Measurements from ENCODE around the gene SYT1.

Gene SYT1

GRCh38 chr12:79183003-79183402 lies 318.4 kb downstream of the SYT1 start:
- no peak for TF ChIP-seq ZNF843 (tag by site-specific recombination; IDR thresholded peaks at IDR 0.05)
- no peak for TF ChIP-seq ZNF426 (tag by site-specific recombination; IDR thresholded peaks at IDR 0.05)
- TF ChIP-seq, protein P1, sequence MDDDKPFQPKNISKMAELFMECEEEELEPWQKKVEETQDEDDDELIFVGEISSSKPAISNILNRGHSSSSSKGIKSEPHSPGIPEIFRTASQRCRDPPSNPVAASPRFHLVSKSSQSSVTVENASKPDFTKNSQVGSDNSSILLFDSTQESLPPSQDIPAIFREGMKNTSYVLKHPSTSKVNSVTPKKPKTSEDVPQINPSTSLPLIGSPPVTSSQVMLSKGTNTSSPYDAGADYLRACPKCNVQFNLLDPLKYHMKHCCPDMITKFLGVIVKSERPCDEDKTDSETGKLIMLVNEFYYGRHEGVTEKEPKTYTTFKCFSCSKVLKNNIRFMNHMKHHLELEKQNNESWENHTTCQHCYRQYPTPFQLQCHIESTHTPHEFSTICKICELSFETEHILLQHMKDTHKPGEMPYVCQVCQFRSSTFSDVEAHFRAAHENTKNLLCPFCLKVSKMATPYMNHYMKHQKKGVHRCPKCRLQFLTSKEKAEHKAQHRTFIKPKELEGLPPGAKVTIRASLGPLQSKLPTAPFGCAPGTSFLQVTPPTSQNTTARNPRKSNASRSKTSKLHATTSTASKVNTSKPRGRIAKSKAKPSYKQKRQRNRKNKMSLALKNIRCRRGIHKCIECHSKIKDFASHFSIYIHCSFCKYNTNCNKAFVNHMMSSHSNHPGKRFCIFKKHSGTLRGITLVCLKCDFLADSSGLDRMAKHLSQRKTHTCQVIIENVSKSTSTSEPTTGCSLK (tag by site-specific recombination; IDR thresholded peaks at IDR 0.05) = no peak
- Histone ChIP-seq H3K9me3 (ENCODE audit: control insufficient read depth, insufficient read depth, low read depth, low read length) (no peaks in the 10 kb centered on the region), H3K36me3 (ENCODE audit: control insufficient read depth in 2 of 2, insufficient read depth in 1 of 2, low read length in 2 of 2) (no peaks in the 10 kb centered on the region), H3K27ac (ENCODE audit: extremely low read depth, low read depth, low read length) (no peak overlapping the region), H3K4me1 (ENCODE audit: control insufficient read depth, insufficient read depth, low read length) (no peaks in the 10 kb centered on the region), H3K4me3 (ENCODE audit: low read depth, low read length) (no peak overlapping the region)
- ChIA-PET POLR2A (no interaction called here), CTCF (no interaction called here)

GRCh38 chr12:79183926-79184325 lies 319.4 kb downstream of the SYT1 start:
- Histone ChIP-seq H3K27ac (ENCODE audit: extremely low read depth, low read depth, low read length) (no peak overlapping the region), H3K4me3 (ENCODE audit: low read depth, low read length) (no peak overlapping the region), H3K4me1 (ENCODE audit: control insufficient read depth, insufficient read depth, low read length) (no peaks in the 10 kb centered on the region), H3K36me3 (ENCODE audit: control insufficient read depth in 2 of 2, insufficient read depth in 1 of 2, low read length in 2 of 2) (no peaks in the 10 kb centered on the region), H3K9me3 (ENCODE audit: control insufficient read depth, insufficient read depth, low read depth, low read length) (no peaks in the 10 kb centered on the region)
- ChIA-PET POLR2A (no interaction called here), CTCF (interaction anchor here (0.8 kb wide), 1 partner anchor 10 kb away, joined by 3 read pairs; no protein-coding TSS in a partner anchor)
- TF ChIP-seq ZNF148 (tag by site-specific recombination; IDR thresholded peaks at IDR 0.05; ENCODE audit: borderline replicate concordance) (no peak), ZNF423 (tag by site-specific recombination; IDR thresholded peaks at IDR 0.05) (no peak), ZNF132 (tag by site-specific recombination; IDR thresholded peaks at IDR 0.05; ENCODE audit: borderline replicate concordance) (no peak), KLF16 (tag by site-specific recombination; IDR thresholded peaks at IDR 0.05) (no peak), ZNF610 (tag by site-specific recombination; IDR thresholded peaks at IDR 0.05; ENCODE audit: borderline replicate concordance) (no peak)
- TF ChIP-seq, protein P2, sequence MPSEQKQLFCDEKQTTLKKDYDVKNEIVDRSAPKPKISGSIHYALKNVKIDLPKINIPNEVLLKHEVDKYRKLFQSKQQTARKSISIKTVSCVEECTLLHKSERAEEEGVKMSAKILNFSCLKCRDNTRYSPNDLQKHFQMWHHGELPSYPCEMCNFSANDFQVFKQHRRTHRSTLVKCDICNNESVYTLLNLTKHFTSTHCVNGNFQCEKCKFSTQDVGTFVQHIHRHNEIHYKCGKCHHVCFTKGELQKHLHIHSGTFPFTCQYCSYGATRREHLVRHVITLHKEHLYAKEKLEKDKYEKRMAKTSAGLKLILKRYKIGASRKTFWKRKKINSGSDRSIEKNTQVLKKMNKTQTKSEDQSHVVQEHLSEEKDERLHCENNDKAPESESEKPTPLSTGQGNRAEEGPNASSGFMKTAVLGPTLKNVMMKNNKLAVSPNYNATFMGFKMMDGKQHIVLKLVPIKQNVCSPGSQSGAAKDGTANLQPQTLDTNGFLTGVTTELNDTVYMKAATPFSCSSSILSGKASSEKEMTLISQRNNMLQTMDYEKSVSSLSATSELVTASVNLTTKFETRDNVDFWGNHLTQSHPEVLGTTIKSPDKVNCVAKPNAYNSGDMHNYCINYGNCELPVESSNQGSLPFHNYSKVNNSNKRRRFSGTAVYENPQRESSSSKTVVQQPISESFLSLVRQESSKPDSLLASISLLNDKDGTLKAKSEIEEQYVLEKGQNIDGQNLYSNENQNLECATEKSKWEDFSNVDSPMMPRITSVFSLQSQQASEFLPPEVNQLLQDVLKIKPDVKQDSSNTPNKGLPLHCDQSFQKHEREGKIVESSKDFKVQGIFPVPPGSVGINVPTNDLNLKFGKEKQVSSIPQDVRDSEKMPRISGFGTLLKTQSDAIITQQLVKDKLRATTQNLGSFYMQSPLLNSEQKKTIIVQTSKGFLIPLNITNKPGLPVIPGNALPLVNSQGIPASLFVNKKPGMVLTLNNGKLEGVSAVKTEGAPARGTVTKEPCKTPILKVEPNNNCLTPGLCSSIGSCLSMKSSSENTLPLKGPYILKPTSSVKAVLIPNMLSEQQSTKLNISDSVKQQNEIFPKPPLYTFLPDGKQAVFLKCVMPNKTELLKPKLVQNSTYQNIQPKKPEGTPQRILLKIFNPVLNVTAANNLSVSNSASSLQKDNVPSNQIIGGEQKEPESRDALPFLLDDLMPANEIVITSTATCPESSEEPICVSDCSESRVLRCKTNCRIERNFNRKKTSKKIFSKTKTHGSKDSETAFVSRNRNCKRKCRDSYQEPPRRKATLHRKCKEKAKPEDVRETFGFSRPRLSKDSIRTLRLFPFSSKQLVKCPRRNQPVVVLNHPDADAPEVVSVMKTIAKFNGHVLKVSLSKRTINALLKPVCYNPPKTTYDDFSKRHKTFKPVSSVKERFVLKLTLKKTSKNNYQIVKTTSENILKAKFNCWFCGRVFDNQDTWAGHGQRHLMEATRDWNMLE (tag by site-specific recombination; conservative IDR thresholded peaks at IDR 0.05; ENCODE audit: low read depth) = no peak

DNA sequence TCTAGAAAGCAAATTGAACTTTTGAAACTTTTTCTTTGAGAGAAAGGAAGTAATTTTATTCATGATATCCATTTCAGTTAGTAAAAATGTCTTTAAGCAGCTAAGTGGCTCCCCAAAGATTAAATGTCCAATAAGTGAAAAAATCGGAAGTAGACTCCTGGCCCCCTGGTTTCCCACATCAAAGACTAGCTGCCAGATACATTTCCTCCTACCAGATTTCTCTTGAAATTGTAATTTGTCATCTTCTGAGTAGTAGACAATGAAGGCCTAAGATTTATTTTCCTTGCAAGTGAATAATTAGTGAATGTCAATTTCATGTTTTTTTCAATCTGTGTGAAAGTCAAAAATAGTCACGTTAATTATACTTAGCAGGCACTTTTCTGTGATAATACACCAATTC lies 321.9 kb downstream of the SYT1 start:
- H3K36me3 ChIP-seq (ENCODE audit: control insufficient read depth in 2 of 2, insufficient read depth in 1 of 2, low read length in 2 of 2) = no peaks in the 10 kb centered on the region
- POLR2A ChIA-PET = no interaction called here
- no peak overlapping the region for H3K4me3 ChIP-seq (ENCODE audit: low read depth, low read length)
- H3K9me3 ChIP-seq (ENCODE audit: control insufficient read depth, insufficient read depth, low read depth, low read length) = no peaks in the 10 kb centered on the region
- no peaks in the 10 kb centered on the region for H3K4me1 ChIP-seq (ENCODE audit: control insufficient read depth, insufficient read depth, low read length)
- CTCF ChIA-PET = no interaction called here
- H3K27ac ChIP-seq (ENCODE audit: extremely low read depth, low read depth, low read length) = no peak overlapping the region
- TF ChIP-seq, protein P3, sequence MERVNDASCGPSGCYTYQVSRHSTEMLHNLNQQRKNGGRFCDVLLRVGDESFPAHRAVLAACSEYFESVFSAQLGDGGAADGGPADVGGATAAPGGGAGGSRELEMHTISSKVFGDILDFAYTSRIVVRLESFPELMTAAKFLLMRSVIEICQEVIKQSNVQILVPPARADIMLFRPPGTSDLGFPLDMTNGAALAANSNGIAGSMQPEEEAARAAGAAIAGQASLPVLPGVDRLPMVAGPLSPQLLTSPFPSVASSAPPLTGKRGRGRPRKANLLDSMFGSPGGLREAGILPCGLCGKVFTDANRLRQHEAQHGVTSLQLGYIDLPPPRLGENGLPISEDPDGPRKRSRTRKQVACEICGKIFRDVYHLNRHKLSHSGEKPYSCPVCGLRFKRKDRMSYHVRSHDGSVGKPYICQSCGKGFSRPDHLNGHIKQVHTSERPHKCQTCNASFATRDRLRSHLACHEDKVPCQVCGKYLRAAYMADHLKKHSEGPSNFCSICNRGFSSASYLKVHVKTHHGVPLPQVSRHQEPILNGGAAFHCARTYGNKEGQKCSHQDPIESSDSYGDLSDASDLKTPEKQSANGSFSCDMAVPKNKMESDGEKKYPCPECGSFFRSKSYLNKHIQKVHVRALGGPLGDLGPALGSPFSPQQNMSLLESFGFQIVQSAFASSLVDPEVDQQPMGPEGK (tag by site-specific recombination; IDR thresholded peaks at IDR 0.05) = no peak
- TF ChIP-seq KLF16 (tag by site-specific recombination; IDR thresholded peaks at IDR 0.05) = no peak
- no peak for TF ChIP-seq SP2 (tag by site-specific recombination; IDR thresholded peaks at IDR 0.05)
- no peak for TF ChIP-seq ZBTB21 (tag by site-specific recombination; IDR thresholded peaks at IDR 0.05)
- no peak for TF ChIP-seq ZNF2 (tag by site-specific recombination; IDR thresholded peaks at IDR 0.05)
- no peak for TF ChIP-seq ZNF654 (tag by site-specific recombination; IDR thresholded peaks at IDR 0.05; ENCODE audit: low read depth)
- no peak for TF ChIP-seq PRDM6 (tag by site-specific recombination; IDR thresholded peaks at IDR 0.05)
- TF ChIP-seq ZNF830 (tag by site-specific recombination; IDR thresholded peaks at IDR 0.05; ENCODE audit: low read depth) = no peak
- no peak for TF ChIP-seq ZNF558 (tag by site-specific recombination; IDR thresholded peaks at IDR 0.05)

Measured in HEK293 (cell line).